Thoracic aorta (tissue), 2 donors: Measurements from ENCODE around the gene FUBP3. TPM values are rescaled to one million over a fixed set of nuclear protein-coding genes. Genes with fewer than 3 reads are reported as not detected.

Experiments
- ATAC-seq: fragments of 150-250 bp; one replicate; pipeline ENCODE4 v1.8.0; 2017; ENCODE audit warnings: low read depth; ENCODE audit not compliant: insufficient number of reproducible peaks, low FRiP score
- DNase-seq: peaks from one replicate; pipeline ENCODE4 v3.0.0-alpha.2; 2020; ENCODE audit warnings: low spot score
- H3K27ac ChIP-seq, 2 donors: fragments of 200-600 bp; sonication (generic); 1 replicate in 1 of 2; 2 replicates in 1 of 2; pipeline ENCODE4 v1.5.1; 2016; ENCODE audit warnings: mild to moderate bottlenecking in 2 of 2, moderate library complexity in 2 of 2
- H3K27me3 ChIP-seq: fragments of 200-600 bp; sonication (generic); replicated peaks from 2 replicates; pipeline ENCODE4 v1.6.0; 2016; ENCODE audit warnings: mild to moderate bottlenecking; ENCODE audit not compliant: insufficient read depth
- H3K36me3 ChIP-seq: fragments of 200-600 bp; sonication (generic); one replicate; pipeline ENCODE4 v1.5.1; 2016
- H3K4me1 ChIP-seq, 2 donors: fragments of 200-600 bp; sonication (generic); 1 replicate in 1 of 2; 2 replicates in 1 of 2; pipeline versions ENCODE4 v1.5.1 to v1.6.0; 2016; ENCODE audit warnings: low read depth in 2 of 2, mild to moderate bottlenecking in 1 of 2; ENCODE audit not compliant: control insufficient read depth in 1 of 2
- H3K4me3 ChIP-seq: fragments of 200-600 bp; sonication (generic); 2 replicates; pipeline ENCODE4 v1.5.1; 2016; ENCODE audit warnings: mild to moderate bottlenecking
- H3K9me3 ChIP-seq: fragments of 200-600 bp; sonication (generic); 2 replicates; pipeline ENCODE4 v1.5.1; 2016
- total RNA-seq, 2 donors: library from RNA; depleted of rRNA; stranded (reverse); fragments of >200 nt; gene quantifications; one replicate each; pipeline versions ENCODE4 v1.1.0 to v1.2.3, GENCODE V29; 2016
- TF ChIP-seq, protein P1 (sequence below): fragments of 200-600 bp; sonication (generic); IDR thresholded peaks from one replicate; pipeline ENCODE4 v1.5.1; 2019; ENCODE audit warnings: antibody characterized with exemption

FUBP3 gene
- total RNA-seq, 2 donors from 2014 or later = 62.9 to 127 TPM

DNA sequence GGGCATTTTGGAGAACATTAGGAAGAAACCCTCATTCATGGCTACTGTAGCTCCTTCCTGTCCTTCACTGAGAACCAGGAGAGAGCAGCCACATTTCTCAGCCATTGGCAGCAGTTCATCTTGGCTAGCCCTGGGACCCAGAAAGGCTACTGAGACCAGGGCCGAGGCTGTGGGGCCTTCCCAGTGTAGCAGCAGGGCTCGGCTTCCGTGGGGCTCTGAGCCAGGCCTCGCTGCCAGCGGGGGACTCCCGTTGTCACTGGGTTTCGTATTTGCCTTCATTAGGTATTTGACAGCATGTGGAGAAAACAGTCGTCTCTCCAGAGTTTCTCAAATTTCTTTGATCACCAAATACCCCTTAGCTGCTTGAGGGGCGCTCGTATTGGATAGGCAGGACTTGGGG, 47.7 kb downstream of the FUBP3 start:
- H3K27me3 ChIP-seq = no peaks in the 10 kb centered on the region
- H3K9me3 ChIP-seq = no peaks in the 10 kb centered on the region
- DNase-seq = no peak
- H3K27ac ChIP-seq = no peak overlapping the region
- no peak for ATAC-seq
- no peaks in the 10 kb centered on the region for H3K4me1 ChIP-seq
- H3K36me3 ChIP-seq = peaks cover 80% of the 10 kb centered on the region
- H3K4me3 ChIP-seq = no peak overlapping the region
- TF ChIP-seq, protein P1, sequence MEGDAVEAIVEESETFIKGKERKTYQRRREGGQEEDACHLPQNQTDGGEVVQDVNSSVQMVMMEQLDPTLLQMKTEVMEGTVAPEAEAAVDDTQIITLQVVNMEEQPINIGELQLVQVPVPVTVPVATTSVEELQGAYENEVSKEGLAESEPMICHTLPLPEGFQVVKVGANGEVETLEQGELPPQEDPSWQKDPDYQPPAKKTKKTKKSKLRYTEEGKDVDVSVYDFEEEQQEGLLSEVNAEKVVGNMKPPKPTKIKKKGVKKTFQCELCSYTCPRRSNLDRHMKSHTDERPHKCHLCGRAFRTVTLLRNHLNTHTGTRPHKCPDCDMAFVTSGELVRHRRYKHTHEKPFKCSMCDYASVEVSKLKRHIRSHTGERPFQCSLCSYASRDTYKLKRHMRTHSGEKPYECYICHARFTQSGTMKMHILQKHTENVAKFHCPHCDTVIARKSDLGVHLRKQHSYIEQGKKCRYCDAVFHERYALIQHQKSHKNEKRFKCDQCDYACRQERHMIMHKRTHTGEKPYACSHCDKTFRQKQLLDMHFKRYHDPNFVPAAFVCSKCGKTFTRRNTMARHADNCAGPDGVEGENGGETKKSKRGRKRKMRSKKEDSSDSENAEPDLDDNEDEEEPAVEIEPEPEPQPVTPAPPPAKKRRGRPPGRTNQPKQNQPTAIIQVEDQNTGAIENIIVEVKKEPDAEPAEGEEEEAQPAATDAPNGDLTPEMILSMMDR = no peak

GRCh38 chr9:130627896-130628792, 48.8 kb downstream of the FUBP3 start:
- Histone ChIP-seq H3K27ac (no peak overlapping the region), H3K9me3 (no peaks in the 10 kb centered on the region), H3K27me3 (no peaks in the 10 kb centered on the region), H3K36me3 (peaks cover 83% of the 10 kb centered on the region), H3K4me3 (no peak overlapping the region), H3K4me1 (no peaks in the 10 kb centered on the region)
- TF ChIP-seq, protein P1 = no peak
- ATAC-seq (no peak), DNase-seq (no peak)

GRCh38 chr9:130629443-130630070, 50.2 kb downstream of the FUBP3 start:
- H3K4me3 ChIP-seq = no peak overlapping the region
- peaks cover 76% of the 10 kb centered on the region for H3K36me3 ChIP-seq
- no peaks in the 10 kb centered on the region for H3K9me3 ChIP-seq
- DNase-seq (no peak), ATAC-seq (no peak)
- TF ChIP-seq, protein P1 = no peak
- no peaks in the 10 kb centered on the region for H3K27me3 ChIP-seq
- H3K27ac ChIP-seq = no peak overlapping the region
- no peaks in the 10 kb centered on the region for H3K4me1 ChIP-seq

DNA sequence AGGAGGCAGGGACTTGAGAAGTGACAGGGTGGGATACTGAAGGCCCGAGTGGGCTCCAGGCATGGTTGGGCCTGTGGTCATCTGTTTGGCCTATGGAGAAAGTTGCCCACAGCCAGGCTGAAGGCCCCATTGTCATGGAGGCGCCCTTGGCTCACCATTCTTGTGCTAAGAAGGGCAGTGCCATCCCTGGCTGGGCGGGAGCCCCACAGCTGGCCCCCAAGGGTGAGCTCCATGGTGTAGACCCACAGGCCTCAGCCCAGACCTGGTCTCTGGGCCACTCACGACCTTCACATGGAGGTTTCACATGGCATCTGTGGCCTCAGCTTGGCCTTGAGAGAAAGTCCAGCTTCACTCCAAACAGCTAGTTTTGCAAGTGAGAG, 50.7 kb downstream of the FUBP3 start:
- no peaks in the 10 kb centered on the region for H3K9me3 ChIP-seq
- no peak overlapping the region for H3K27ac ChIP-seq
- ATAC-seq (no peak), DNase-seq (no peak)
- no peak overlapping the region for H3K4me3 ChIP-seq
- H3K4me1 ChIP-seq = no peaks in the 10 kb centered on the region
- H3K27me3 ChIP-seq = no peaks in the 10 kb centered on the region
- TF ChIP-seq, protein P1 = no peak
- H3K36me3 ChIP-seq = peaks cover 76% of the 10 kb centered on the region

DNA sequence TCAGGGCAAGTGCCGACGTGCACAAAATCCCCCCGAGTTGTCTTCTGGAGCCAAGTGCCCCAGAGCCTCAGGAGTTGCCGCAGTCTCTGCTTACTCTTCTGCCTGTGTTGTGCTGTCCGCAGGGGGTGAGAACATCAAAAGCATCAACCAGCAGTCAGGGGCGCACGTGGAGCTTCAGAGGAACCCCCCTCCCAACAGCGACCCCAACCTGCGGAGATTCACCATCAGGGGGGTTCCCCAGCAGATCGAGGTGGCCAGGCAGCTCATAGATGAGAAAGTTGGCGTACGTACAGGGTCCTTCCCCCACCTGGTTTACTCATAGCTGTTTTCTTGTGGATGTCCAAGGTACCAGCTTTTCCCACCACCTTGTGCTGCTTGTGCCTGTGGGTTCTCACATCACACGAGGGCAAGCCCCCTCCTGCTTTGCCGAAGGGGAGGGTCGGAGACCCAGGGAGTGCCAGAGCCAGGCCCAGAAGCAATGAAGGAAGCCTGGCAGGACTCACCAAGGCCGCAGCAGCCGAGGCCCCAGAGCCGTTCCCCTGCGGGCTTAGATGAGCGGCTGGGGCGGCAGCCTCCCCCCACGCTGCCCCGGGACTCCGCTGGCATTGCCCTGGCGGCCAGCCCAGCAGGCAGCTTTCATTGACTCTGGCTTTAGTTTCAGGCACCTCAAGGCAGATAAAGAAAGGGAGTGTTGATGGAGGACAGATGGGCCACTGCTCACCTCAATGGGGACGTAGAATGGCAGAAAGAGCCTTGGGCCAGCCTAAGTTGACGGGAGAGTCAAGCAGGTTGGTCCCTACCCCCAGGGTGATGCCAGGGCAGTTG, 51.3 kb downstream of the FUBP3 start:
- peaks cover 74% of the 10 kb centered on the region for H3K36me3 ChIP-seq
- DNase-seq = no peak

More for the DNA sequence above, 51.3 kb downstream of the FUBP3 start:
- ATAC-seq = no peak
- Histone ChIP-seq H3K4me1 (no peaks in the 10 kb centered on the region), H3K9me3 (no peaks in the 10 kb centered on the region), H3K27ac (no peak overlapping the region), H3K27me3 (no peaks in the 10 kb centered on the region), H3K4me3 (no peak overlapping the region)
- TF ChIP-seq, protein P1 = no peak
